Occipital lobe (tissue), 2 donors: ENCODE results near the gene NBPF12. TPM values are rescaled to one million over a fixed set of nuclear protein-coding genes. Genes with fewer than 3 reads are reported as not detected.
"Not testable (repeated sequence)": the region's sequence is repeated elsewhere in the genome, so short reads cannot be mapped to it uniquely, and the experiment has no call there.

ENCODE experiments used
- DNase-seq: peaks from one replicate; lab custom pipeline; 2025; lab: John Stamatoyannopoulos, UW
- total RNA-seq: library from RNA; depleted of rRNA; stranded (reverse); fragments of >200 nt; gene quantifications from one replicate; pipeline ENCODE4 v1.2.3, GENCODE V29; 2014

NBPF12 gene
- total RNA-seq, 1 donor from 2014 or later, result 17.9 TPM

DNA sequence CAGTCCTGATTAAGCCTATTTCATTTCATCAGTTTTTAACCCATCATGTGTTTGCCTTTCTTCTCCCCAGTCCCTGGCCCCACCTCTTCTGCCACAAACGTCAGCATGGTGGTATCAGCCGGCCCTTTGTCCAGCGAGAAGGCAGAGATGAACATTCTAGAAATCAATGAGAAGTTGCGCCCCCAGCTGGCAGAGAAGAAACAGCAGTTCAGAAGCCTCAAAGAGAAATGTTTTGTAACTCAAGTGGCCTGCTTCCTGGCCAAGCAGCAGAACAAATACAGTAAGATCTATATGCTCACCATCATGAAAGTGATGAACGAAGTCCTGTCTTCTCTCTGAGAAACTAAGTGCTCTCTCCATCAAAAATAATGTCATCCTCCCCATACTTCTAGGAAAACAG, 34.6 kb downstream of the NBPF12 start:
- DNase-seq, result not testable (repeated sequence)

DNA sequence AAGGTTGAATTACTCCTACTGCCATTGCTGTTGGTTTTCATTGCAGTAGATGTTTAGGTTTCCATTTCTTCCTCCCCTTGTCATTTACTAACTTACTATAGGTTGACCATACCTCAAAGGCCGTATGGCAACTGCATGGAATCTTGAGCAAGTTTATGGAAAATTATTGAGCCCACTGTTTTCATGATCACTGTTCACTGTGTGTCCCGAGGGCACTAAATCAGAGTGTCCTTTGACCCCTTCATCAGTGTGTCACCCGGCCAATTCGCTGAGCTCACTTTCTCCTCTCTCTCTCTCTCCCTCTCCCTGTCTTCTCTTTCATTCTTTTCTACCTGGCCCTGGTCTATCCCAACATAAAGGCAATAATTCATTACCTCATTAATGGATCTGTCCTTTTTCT, 47.7 kb downstream of the NBPF12 start:
- not testable (repeated sequence) for DNase-seq

- DNase-seq, result not testable (repeated sequence)
Measured at GRCh38 chr1:146986450-146986849, 48.3 kb downstream of the NBPF12 start.

DNA sequence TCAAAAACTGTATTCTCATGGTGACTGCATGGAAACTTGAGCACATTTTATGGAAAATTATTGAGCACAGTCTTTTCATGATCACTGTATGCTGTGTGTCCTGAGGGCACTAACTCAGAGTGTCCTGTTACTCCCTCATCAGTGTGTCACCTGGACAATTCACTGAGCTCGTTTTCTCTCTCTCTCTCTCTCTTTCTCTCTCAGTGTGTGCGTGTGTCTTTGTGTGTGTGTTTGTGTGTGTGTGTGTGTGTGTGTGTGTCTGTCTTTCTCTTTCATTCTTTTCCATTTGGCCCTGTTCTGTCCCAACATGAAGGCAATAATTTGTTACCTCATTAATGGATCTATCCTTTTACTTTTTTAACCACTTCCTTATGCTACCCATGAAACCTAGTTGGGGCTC, 49.4 kb downstream of the NBPF12 start:
- DNase-seq, result not testable (repeated sequence)

DNA sequence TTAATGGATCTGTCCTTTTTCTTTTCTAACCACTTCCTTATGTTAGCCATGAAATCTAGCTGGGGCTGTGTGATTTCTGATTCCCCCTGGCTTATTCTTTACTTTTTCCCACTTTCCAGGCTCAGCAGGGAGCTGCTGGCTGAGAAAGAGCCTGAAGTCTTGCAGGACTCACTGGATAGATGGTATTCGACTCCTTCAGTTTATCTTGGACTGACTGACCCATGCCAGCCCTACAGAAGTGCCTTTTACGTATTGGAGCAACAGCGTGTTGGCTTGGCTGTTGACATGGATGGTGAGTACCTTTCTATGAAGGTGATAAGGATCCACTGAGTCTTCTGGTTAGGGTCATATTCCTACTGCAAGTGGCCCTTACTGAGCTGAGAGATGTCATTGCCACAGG, 51.3 kb downstream of the NBPF12 start:
- DNase-seq, result not testable (repeated sequence)

DNA sequence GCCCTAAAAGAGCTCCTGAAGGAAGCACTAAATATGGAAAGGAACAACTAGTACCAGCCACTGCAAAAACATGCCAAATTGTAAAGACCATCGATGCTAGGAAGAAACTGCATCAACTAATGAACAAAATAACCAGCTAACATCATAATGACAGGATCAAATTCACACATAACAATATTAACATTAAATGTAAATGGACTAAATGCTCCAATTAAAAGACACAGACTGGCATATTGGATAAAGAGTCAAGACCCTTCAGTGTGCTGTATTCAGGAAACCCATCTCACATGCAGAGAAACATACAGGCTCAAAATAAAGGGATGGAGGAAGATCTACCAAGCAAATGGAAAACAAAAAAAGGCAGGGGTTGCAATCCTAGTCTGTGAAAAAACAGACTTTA, 70.4 kb downstream of the NBPF12 start:
- not testable (repeated sequence) for DNase-seq

DNA sequence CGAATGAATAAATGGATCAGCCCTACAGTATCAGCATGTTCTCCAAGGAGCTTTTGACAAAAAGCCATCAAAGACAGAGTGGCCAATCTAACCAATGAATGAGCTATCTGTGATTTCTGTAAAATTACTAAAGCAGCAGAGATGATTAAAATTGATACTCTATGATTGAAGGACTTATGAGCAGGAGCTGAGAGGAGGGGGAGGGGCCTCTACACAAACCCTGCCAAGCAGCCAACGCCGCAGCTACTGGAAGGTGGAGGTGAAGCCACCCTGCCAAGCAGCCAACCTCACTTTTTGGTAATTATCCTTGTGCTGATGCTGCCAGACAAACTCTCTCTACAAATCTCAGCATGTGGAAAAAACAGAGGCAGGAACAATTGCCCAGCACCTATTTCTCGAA, 88.9 kb downstream of the NBPF12 start:
- DNase-seq, result not testable (repeated sequence)

DNA sequence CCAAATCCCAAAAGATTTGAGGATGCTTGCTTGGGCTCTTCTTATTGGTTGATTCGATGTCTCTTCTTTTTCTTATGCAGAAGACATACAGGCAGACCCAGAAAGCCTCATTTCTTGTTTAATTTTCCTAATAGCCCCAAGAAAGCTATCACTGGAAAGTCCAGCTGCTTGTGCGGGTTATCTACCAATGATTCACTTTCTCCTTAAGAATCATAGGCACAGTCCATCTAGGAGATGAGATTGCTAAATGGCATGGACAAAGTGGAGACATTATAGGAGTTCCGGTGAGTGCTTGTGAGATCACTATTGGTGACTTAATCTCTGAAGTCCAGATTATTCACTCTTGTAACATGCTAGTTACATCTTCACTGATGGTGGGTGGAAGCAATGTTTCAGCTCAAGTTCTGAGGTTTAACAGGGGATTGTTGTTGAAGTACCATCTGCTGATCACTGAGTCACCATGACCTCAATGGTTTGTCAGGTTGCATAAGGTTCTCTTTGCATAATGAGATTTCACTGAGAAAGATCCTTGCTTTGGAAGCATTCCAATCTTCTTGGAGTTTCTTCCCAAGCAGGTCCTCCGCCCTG, 92.0 kb downstream of the NBPF12 start:
- DNase-seq, result not testable (repeated sequence)

GRCh38 chr1:147039916-147040315, 101.8 kb downstream of the NBPF12 start:
- no peak for DNase-seq

- DNase-seq, result not testable (repeated sequence)
Measured at GRCh38 chr1:147042891-147043290, 104.8 kb downstream of the NBPF12 start.

DNA sequence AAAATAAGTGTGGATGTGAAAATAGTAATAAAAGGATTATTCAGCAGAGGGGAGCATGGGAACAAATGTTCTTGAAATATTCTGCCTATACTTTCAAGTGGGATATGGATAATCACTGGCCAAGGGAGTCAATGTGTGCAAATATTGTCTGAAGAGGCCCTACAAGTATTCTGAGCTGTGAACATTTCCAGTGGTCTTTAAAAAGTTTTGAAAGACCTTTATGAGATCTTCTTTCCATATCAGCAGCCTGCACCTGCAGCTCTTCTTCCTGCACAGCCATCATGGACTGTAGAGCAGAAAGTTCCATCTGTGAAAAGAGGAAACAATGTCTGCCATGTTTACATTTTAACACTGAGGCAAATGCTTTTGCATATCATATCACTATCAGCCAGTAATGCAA, 106.4 kb downstream of the NBPF12 start:
- not testable (repeated sequence) for DNase-seq

Other genes starting within 250 kb of the NBPF12 start
- 33.4 TPM for gene PRKAB2, start 234.1 kb downstream of the NBPF12 start, total RNA-seq